Fibroblast of lung (primary cell): ENCODE data around the gene CBFA2T2. TPM values are rescaled to one million over a fixed set of nuclear protein-coding genes. Genes with fewer than 3 reads are reported as not detected.
"Not testable (repeated sequence)": the region's sequence is repeated elsewhere in the genome, so short reads cannot be mapped to it uniquely, and the experiment has no call there.

Experiments used
- DNase-seq, 2 donors: peaks; one replicate each; pipeline versions ENCODE4 v3.0.0 to v3.0.0-alpha.2; 2010; ENCODE audit warnings: low read depth in 2 of 2
- H2AFZ ChIP-seq: 2 replicates; pipeline ENCODE4 v1.5.1; 2012; ENCODE audit warnings: low read length, control low read depth, inconsistent platforms
- H3K27ac ChIP-seq: 2 replicates; pipeline ENCODE4 v1.5.1; 2011; ENCODE audit warnings: low read length, control low read depth; ENCODE audit not compliant: insufficient read depth
- H3K27me3 ChIP-seq: 2 replicates; pipeline ENCODE4 v1.5.1; 2011; ENCODE audit warnings: mild to moderate bottlenecking, low read length; ENCODE audit not compliant: control insufficient read depth, insufficient read depth
- H3K36me3 ChIP-seq: 2 replicates; pipeline ENCODE4 v1.5.1; 2011; ENCODE audit warnings: low read length; ENCODE audit not compliant: control insufficient read depth, insufficient read depth
- H3K4me1 ChIP-seq: 2 replicates; pipeline ENCODE4 v1.5.1; 2011; ENCODE audit warnings: low read length; ENCODE audit not compliant: control insufficient read depth, insufficient read depth; ENCODE audit errors: extremely low read depth
- H3K4me2 ChIP-seq: 2 replicates; pipeline ENCODE4 v1.5.1; 2011; ENCODE audit warnings: low read length, control low read depth; ENCODE audit not compliant: insufficient read depth; ENCODE audit errors: extremely low read depth
- H3K4me3 ChIP-seq, 4 experiments: fragments of 200-600 bp in 1 of 4; sonication (generic) in 1 of 4; replicated peaks in 1 of 4; 2 replicates each; pipeline ENCODE4 v1.5.1; 2011 to 2016; ENCODE audit warnings: low read length in 4 of 4, low read depth in 3 of 4, mild to moderate bottlenecking in 3 of 4, control low read depth in 2 of 4, inconsistent platforms in 1 of 4, mixed read lengths in 1 of 4; ENCODE audit not compliant: insufficient read depth in 1 of 4; ENCODE audit errors: control extremely low read depth in 1 of 4
- H3K79me2 ChIP-seq: 2 replicates; pipeline ENCODE4 v1.5.1; 2012; ENCODE audit warnings: mild to moderate bottlenecking, low read length, inconsistent platforms; ENCODE audit not compliant: control insufficient read depth, insufficient read depth
- H3K9ac ChIP-seq: 2 replicates; pipeline ENCODE4 v1.5.1; 2011; ENCODE audit warnings: mild to moderate bottlenecking, low read length, control low read depth; ENCODE audit not compliant: insufficient read depth
- H3K9me3 ChIP-seq: 2 replicates; pipeline ENCODE4 v1.5.1; 2012; ENCODE audit warnings: low read depth, low read length; ENCODE audit not compliant: control insufficient read depth, insufficient read depth
- H4K20me1 ChIP-seq: 2 replicates; pipeline ENCODE4 v1.5.1; 2011; ENCODE audit warnings: low read length; ENCODE audit not compliant: control insufficient read depth, insufficient read depth; ENCODE audit errors: extremely low read depth
- CTCF ChIP-seq, 2 donors: IDR thresholded peaks in 1 of 2; conservative IDR thresholded peaks in 1 of 2; 1 replicate in 1 of 2; 2 replicates in 1 of 2; pipeline ENCODE4 v1.5.1; 2011 to 2012; ENCODE audit warnings: low read length in 2 of 2, control low read depth in 1 of 2, inconsistent platforms in 1 of 2, low read depth in 1 of 2, mild to moderate bottlenecking in 1 of 2
- EZH2 ChIP-seq: IDR thresholded peaks from 2 replicates; pipeline ENCODE4 v1.5.1; 2012; ENCODE audit warnings: low read length, control low read depth, mild to moderate bottlenecking; ENCODE audit errors: missing control alignments
- polyA plus RNA-seq, 2 donors: library from polyadenylated mRNA; depleted of rRNA in 1 of 2; stranded (reverse) in 1 of 2; unstranded in 1 of 2; fragments of >200 nt; gene quantifications; 2 replicates each; pipeline ENCODE4 v1.2.1, GENCODE V29; 2011 to 2012; ENCODE audit warnings: missing spikeins in 1 of 2
- total RNA-seq: library from RNA; depleted of rRNA; stranded (reverse); fragments of >200 nt; gene quantifications from 2 replicates; pipeline ENCODE4 v1.2.1, GENCODE V29; 2014

CBFA2T2 gene
- total and polyA plus RNA-seq, 2 donors (not counting 1 experiment from before 2014, with no cell fraction given) = 5.6 to 7.3 TPM

- TF ChIP-seq CTCF (conservative IDR thresholded peaks at IDR 0.05 in 1 of 2, IDR thresholded peaks at IDR 0.05 in 1 of 2; ENCODE audit: low read depth in 1 of 2, low read length in 2 of 2) = no peak
- TF ChIP-seq EZH2 = no peak
- no peak overlapping the region for H3K4me2 ChIP-seq
- no peaks in the 10 kb centered on the region for H3K4me1 ChIP-seq
- no peaks in the 10 kb centered on the region for H4K20me1 ChIP-seq
- H3K9me3 ChIP-seq = no peaks in the 10 kb centered on the region
- H3K9ac ChIP-seq = no peak overlapping the region
- no peaks in the 10 kb centered on the region for H3K27me3 ChIP-seq
- no peak overlapping the region for H2AFZ ChIP-seq
- H3K4me3 ChIP-seq = no peak overlapping the region
- no peaks in the 10 kb centered on the region for H3K79me2 ChIP-seq
- no peaks in the 10 kb centered on the region for H3K36me3 ChIP-seq
- no peak overlapping the region for H3K27ac ChIP-seq
- no peak for DNase-seq
Measured at GRCh38 chr20:33463332-33464101, 26.4 kb upstream of the CBFA2T2 start.

GRCh38 chr20:33464759-33465158 is 25.1 kb upstream of the CBFA2T2 start:
- H3K9me3 ChIP-seq, H3K36me3 ChIP-seq, H4K20me1 ChIP-seq, DNase-seq, H2AFZ ChIP-seq, H3K27ac ChIP-seq, H3K4me1 ChIP-seq, H3K4me3 ChIP-seq, H3K4me2 ChIP-seq, H3K79me2 ChIP-seq, H3K9ac ChIP-seq, H3K27me3 ChIP-seq: not testable (repeated sequence)

- TF ChIP-seq EZH2 (no peak), CTCF (conservative IDR thresholded peaks at IDR 0.05 in 1 of 2, IDR thresholded peaks at IDR 0.05 in 1 of 2; ENCODE audit: low read depth in 1 of 2, low read length in 2 of 2) (no peak)
- Histone ChIP-seq H3K9ac (no peak overlapping the region), H3K79me2 (no peaks in the 10 kb centered on the region), H3K4me1 (no peaks in the 10 kb centered on the region), H4K20me1 (no peaks in the 10 kb centered on the region), H3K4me3 (no peak overlapping the region), H3K27me3 (no peaks in the 10 kb centered on the region), H3K9me3 (no peaks in the 10 kb centered on the region), H3K36me3 (no peaks in the 10 kb centered on the region), H3K27ac (no peak overlapping the region), H3K4me2 (no peak overlapping the region), H2AFZ (no peak overlapping the region)
- peak in 1 of 2 donors; percentile 8 for DNase-seq
Measured at GRCh38 chr20:33465481-33466302, 24.2 kb upstream of the CBFA2T2 start.
